GM18873 (cell line): ENCODE results near the gene TCF7L1.

ENCODE experiments used
- ATAC-seq: cut with Tn5 transposase; IDR thresholded peaks from one replicate; pipeline ENCODE4 v1.9.1; 2021; ENCODE audit warnings: mild to moderate bottlenecking, moderate library complexity, moderate number of reproducible peaks; ENCODE audit not compliant: unreplicated experiment, low FRiP score

The TCF7L1 gene

GRCh38 chr2:85160966-85161960 lies 28.1 kb downstream of the TCF7L1 start:
- ATAC-seq = no peak

GRCh38 chr2:85162746-85163301 lies 29.6 kb downstream of the TCF7L1 start:
- ATAC-seq = no peak

DNA sequence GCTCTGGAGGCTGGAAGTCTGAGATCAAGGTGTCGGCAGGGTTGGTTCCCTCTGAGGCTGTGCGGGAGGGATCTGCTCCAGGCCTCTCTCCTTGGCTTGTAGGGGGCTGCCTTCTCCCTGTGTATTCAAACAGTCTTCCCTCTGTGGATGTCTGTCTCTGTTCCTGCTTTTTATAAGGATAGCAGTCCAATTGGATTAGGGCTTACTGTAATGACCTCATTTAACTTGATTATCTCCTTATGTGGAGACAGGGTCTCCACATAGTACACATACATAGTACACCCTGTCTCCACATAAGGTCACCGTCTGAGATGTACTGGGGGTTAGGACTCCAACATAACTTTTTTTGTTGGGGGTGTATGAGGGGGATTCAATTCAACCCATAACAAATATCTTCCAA lies 30.5 kb downstream of the TCF7L1 start:
- ATAC-seq = no peak

DNA sequence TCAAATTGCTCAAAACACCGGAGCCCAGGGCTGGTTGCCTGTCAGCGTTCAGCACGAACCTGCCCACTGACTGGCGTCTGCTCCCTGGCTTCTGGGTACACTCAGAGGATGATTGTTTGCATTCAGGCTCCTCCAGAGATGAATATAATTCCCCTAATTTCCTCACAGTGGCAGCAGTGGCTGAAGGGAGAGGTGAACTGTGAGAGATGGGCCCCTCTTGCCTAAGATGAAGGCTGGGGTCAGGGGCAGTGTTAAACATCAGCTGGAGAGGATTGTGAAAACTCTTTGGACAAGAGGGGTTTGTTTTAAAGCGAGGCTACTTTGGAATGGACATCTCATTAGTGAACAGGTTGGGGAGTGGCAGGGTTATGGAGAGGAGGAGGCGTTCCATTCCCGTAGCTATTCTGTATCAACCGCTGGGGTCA lies 31.0 kb downstream of the TCF7L1 start:
- no peak for ATAC-seq

GRCh38 chr2:85165088-85165690 lies 32.0 kb downstream of the TCF7L1 start:
- ATAC-seq = no peak

- ATAC-seq = no peak
Observed at GRCh38 chr2:85166021-85166420, 32.8 kb downstream of the TCF7L1 start.

DNA sequence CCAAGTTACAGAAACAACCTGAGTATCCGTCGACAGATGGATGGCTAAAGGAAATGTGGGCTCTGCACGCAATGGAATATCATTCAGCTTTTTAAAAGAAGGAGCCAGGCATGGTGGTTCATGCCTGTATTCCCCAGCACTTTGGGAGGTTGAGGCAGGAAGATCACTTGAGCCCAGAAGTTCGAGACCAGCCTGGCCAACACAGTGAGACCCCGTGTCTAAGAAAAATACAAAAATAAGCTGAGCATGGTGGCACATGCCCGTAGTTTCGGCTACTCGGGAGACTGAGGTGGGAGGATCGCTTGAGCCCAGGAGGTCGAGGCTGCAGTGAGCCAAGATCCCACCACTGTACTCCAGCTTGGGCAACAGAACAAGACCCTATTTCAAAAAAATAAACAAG lies 34.3 kb downstream of the TCF7L1 start:
- ATAC-seq = no peak

GRCh38 chr2:85168942-85169341 lies 35.8 kb downstream of the TCF7L1 start:
- ATAC-seq = no peak

- ATAC-seq = no peak
Observed at GRCh38 chr2:85169581-85169980, 36.4 kb downstream of the TCF7L1 start.

DNA sequence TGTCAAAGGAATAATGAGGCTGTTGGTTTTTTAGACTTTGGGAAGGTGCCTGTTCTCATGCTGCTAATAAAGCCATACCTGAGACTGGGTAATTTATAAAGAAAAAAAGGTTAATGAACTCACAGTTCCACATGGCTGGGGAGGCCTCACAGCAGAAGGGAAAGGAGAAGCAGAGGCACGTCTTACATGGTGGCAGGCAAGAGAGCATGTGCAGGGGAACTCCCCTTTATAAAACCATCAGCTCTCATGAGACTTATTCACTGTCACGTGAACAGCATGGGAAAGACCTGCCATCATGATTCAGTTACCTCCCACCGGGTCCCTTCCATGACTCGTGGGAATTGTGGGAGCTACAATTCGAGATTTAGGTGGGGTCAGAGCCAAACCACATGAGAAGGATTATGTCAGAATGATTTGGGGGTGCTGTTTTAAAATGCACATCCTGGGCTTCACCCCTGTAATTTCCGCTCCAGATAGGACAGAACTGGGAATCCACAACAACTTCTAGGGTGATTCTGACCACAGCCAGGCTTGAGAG lies 37.8 kb downstream of the TCF7L1 start:
- ATAC-seq = no peak

- ATAC-seq = no peak
Observed at GRCh38 chr2:85171916-85172315, 38.7 kb downstream of the TCF7L1 start.

DNA sequence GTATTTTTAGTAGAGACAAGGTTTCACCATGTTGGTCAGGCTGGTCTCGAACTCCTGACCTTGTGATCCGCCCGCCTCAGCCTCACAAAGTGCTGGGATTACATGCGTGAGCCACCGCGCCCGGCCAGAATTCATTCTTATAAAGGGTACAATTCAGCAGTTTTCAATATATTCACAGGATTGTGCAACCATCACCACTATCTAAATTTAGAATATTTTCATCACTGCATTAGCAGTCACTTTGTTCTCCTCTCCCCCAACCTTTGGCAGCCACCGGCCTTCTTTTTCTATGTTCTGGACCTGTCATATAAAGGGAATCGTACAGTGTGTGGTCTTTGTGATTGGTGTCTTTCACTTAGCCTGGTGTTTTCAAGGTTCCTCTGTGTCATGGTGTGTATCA lies 40.7 kb downstream of the TCF7L1 start:
- no peak for ATAC-seq

GRCh38 chr2:85174943-85175342 lies 41.8 kb downstream of the TCF7L1 start:
- ATAC-seq = no peak

DNA sequence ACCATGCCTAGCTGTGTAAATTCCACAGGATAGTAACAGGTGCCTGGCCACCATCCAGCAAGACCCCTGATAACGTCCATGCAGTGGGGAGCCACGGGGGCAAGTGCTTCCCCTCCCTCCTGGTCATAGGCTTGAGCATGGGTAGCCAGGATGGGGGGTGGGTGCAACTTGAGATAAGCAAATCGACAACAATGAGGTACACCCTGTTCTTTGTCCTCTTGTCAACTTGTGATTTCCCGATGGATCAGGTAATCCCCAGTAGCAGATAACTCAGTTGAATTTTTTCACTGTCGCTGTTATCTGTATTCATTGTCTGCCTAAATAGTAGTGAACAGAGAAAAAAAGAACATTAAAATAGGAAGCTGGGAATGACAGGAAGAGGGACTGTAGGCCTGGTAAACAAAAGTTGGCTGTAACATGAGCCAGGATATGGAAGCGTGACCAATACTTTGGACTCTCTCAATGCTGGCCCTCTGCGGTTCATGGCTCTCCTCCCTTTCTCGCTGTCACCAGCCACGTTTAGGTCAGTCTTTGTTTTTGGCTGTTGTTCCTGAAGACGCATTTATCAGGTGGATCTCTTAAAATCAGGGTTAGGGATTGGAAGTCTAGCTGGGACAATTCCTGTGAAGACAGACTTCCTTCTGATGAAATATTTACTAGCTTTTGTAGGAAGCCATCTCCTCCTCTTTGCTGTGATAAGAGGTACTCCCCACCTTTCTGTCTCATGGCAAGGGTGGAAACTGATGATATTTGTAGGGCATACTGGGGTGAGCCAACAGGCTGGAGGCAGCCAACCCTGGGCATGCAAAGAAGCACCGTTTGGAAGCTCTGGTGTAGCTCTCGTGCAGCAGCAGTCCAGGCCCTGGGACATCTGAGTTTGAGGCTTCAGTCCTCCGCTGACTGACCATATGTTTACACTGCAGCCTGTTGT lies 42.4 kb downstream of the TCF7L1 start:
- ATAC-seq = no peak

DNA sequence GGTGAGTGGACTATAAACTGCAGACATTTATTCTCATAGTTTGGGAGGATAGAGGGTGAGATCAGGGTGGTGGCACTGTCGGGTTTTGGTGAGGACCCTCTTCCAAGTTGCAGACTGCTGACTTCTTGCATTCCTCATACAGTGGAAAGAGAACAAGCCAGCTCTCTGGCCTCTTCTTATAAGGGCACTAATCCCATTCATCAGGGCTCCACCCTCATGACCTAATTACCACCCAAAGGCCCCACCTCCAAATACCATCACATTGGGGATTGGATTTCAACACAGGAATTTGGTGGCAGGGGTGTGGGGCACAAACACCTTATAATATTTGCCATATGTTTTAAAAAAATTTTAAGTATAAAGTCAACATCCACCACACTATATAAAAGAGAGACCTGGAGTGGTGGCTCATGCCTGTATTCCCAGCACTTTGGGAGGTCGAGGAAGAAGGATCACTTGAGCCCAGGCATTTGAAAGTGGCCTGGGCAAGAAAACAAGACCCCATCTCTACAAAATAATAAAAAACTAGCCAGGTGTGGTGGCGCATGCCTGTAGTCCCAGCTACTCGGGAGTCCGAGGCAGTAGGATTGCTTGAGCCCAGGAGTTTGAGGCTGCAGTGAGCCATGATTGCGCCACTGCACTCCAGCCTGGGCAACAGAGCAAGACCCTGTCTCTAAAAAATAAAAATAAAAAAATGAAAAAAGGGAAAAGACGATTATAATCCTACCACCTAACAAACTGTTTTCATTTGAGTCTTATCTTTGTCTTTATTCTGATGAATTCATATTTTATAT lies 44.0 kb downstream of the TCF7L1 start:
- no peak for ATAC-seq

- ATAC-seq = no peak
Observed at GRCh38 chr2:85178154-85178553, 45.0 kb downstream of the TCF7L1 start.

- ATAC-seq = no peak
Observed at GRCh38 chr2:85178980-85179411, 45.8 kb downstream of the TCF7L1 start.

DNA sequence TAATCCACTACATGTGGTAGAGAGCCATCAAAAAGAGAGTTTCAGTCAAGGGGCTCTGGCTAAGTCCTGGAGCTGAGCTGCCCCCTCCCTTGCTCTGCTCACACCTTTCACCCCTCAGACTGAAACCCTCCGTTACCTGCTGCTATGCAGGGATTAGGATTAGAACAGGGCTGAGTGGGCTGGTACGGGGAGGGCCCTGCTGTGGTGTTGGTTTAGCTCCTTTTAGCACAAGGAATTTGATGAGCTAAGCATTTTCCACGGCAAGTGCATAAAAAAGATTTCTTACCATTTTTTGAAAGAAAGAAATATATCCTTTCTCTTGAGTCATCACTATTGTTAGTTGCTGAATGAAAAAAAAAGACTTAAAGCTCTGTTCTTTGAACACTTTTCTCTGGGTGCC lies 46.3 kb downstream of the TCF7L1 start:
- ATAC-seq = no peak
